Anterior cingulate cortex (tissue), 58 donors: ENCODE results near the gene TMEM134.

Source experiments
- DNase-seq, 58 donors: peaks; one replicate each; lab custom pipeline; 2025; lab: John Stamatoyannopoulos, UW

The TMEM134 gene

DNA sequence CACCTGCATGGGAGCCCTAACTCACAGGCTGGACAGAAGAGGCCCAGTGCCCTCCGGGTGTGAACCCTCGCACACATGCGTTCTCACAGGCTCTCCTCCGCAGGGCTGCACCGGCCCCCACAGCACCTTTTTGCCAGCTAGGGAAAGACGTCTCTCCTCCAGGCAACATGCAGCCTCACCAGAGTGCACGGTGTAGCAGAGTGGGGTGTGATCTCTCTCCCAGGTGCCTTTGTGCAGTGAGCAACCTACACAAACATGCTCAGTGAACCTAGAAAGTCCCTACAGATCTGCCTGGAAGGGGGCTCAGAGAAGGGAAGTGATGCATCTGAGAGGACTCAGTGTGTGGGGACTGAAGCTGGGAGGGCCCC lies 57.3 kb downstream of the TMEM134 start:
- peak in 1 of 58 donors; percentile 53 for DNase-seq
